Tibial nerve (tissue), 3 donors: ENCODE measurements around the gene TGFA.

Experiments used
- EP300 ChIP-seq, 2 donors: sonication (generic); formaldehyde crosslinking; IDR thresholded peaks; one replicate each; pipeline ENCODE4 v1.6.1; 2017; ENCODE audit warnings: antibody characterized with exemption in 2 of 2, mild to moderate bottlenecking in 1 of 2
- POLR2A ChIP-seq, 2 donors: fragments of 450-650 bp; IDR thresholded peaks; one replicate each; pipeline ENCODE4 v1.6.1; 2017; ENCODE audit warnings: antibody characterized with exemption in 2 of 2, mild to moderate bottlenecking in 2 of 2, moderate library complexity in 2 of 2

GRCh38 chr2:70569559-70569958, 15.9 kb upstream of the TGFA start:
- no peak for TF ChIP-seq POLR2A (IDR thresholded peaks at IDR 0.05)
- TF ChIP-seq EP300 (IDR thresholded peaks at IDR 0.05), result no peak
